ENCODE data around the gene PLAC9.

The PLAC9 gene

GRCh38 chr10:80163741-80164341 lies 31.3 kb downstream of the PLAC9 start:
- no peaks in the 10 kb centered on the region for H3K27me3 ChIP-seq
- H3K4me1 ChIP-seq (ENCODE audit: control insufficient read depth in 1 of 2, insufficient read depth in 1 of 2, low read depth in 1 of 2, low read length in 1 of 2): no peaks in the 10 kb centered on the region
- no peak overlapping the region for H3K27ac ChIP-seq
- no peak for TF ChIP-seq CTCF (IDR thresholded peaks at IDR 0.05)
- peaks cover 5% of the 10 kb centered on the region for H3K9me3 ChIP-seq
- H3K36me3 ChIP-seq: peaks cover 100% of the 10 kb centered on the region
- no peak overlapping the region for H3K4me3 ChIP-seq (ENCODE audit: low read depth in 1 of 2, low read length in 1 of 2)

GRCh38 chr10:80164596-80164995 lies 32.1 kb downstream of the PLAC9 start:
- H3K36me3 ChIP-seq: peaks cover 100% of the 10 kb centered on the region
- peak overlapping the region; percentile 32 for H3K27ac ChIP-seq
- H3K4me1 ChIP-seq (ENCODE audit: control insufficient read depth in 1 of 2, insufficient read depth in 1 of 2, low read depth in 1 of 2, low read length in 1 of 2): peaks cover 4% of the 10 kb centered on the region in 2 experiments

GRCh38 chr10:80165173-80165572 lies 32.6 kb downstream of the PLAC9 start:
- H3K4me1 ChIP-seq (ENCODE audit: control insufficient read depth in 1 of 2, insufficient read depth in 1 of 2, low read depth in 1 of 2, low read length in 1 of 2): peaks cover 10% of the 10 kb centered on the region in 2 experiments
- H3K27me3 ChIP-seq: no peaks in the 10 kb centered on the region
- peaks cover 100% of the 10 kb centered on the region for H3K36me3 ChIP-seq
- no peak for TF ChIP-seq CTCF (IDR thresholded peaks at IDR 0.05)
- peaks cover 5% of the 10 kb centered on the region for H3K9me3 ChIP-seq
- no peak overlapping the region for H3K4me3 ChIP-seq (ENCODE audit: low read depth in 1 of 2, low read length in 1 of 2)
- H3K27ac ChIP-seq: peak overlapping the region; percentile 32

More at GRCh38 chr10:80164596-80164995, 32.1 kb downstream of the PLAC9 start:
- no peak for TF ChIP-seq CTCF (IDR thresholded peaks at IDR 0.05)
- Histone ChIP-seq H3K27me3 (no peaks in the 10 kb centered on the region), H3K9me3 (peaks cover 5% of the 10 kb centered on the region), H3K4me3 (ENCODE audit: low read depth in 1 of 2, low read length in 1 of 2) (no peak overlapping the region)

- peaks cover 5% of the 10 kb centered on the region for H3K9me3 ChIP-seq
- peaks cover 17 to 21% of the 10 kb centered on the region in 2 experiments for H3K4me1 ChIP-seq (ENCODE audit: control insufficient read depth in 1 of 2, insufficient read depth in 1 of 2, low read depth in 1 of 2, low read length in 1 of 2)
- no peak overlapping the region for H3K4me3 ChIP-seq (ENCODE audit: low read depth in 1 of 2, low read length in 1 of 2)
- no peaks in the 10 kb centered on the region for H3K27me3 ChIP-seq
- TF ChIP-seq CTCF (IDR thresholded peaks at IDR 0.05): no peak
- peak overlapping the region; percentile 32 for H3K27ac ChIP-seq
- H3K36me3 ChIP-seq: peaks cover 100% of the 10 kb centered on the region
Measured at GRCh38 chr10:80166581-80167470, 34.3 kb downstream of the PLAC9 start.

- H3K36me3 ChIP-seq: peaks cover 100% of the 10 kb centered on the region
- no peak for TF ChIP-seq CTCF (IDR thresholded peaks at IDR 0.05)
- peaks cover 17 to 26% of the 10 kb centered on the region in 2 experiments for H3K4me1 ChIP-seq (ENCODE audit: control insufficient read depth in 1 of 2, insufficient read depth in 1 of 2, low read depth in 1 of 2, low read length in 1 of 2)
- H3K27ac ChIP-seq: peak overlapping the region; percentile 32
- H3K4me3 ChIP-seq (ENCODE audit: low read depth in 1 of 2, low read length in 1 of 2): no peak overlapping the region
- no peaks in the 10 kb centered on the region for H3K27me3 ChIP-seq
- H3K9me3 ChIP-seq: peaks cover 5% of the 10 kb centered on the region
Measured at GRCh38 chr10:80167471-80168161, 35.1 kb downstream of the PLAC9 start.

Data from neutrophil (primary cell).